GM12801 (cell line): Measurements from ENCODE around the gene FFAR4.

Experiments
- TF ChIP-seq, protein P1 (sequence below): IDR thresholded peaks from one replicate; pipeline ENCODE4 v1.5.1; 2011; ENCODE audit warnings: control low read depth; ENCODE audit not compliant: insufficient read length; ENCODE audit errors: extremely low read depth

Gene FFAR4

DNA sequence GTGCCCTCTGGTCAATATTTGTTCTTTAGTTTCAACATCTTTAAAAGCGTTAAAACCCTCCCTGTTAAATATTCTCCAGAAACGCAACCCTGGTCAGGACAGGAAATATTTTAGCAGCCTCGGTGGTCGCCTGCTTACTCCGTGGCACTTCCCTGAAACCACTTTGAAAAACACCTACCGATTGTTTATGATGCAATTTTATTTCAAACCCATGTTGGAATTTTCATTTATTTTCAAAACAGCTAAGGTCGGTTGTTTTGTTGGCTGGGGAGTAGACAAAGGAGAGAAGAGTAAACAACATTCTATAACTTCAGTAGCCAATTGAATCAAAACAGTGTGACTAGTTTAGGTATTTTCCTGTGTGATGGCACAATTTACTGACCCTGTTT, 35.3 kb downstream of the FFAR4 start:
- TF ChIP-seq, protein P1, sequence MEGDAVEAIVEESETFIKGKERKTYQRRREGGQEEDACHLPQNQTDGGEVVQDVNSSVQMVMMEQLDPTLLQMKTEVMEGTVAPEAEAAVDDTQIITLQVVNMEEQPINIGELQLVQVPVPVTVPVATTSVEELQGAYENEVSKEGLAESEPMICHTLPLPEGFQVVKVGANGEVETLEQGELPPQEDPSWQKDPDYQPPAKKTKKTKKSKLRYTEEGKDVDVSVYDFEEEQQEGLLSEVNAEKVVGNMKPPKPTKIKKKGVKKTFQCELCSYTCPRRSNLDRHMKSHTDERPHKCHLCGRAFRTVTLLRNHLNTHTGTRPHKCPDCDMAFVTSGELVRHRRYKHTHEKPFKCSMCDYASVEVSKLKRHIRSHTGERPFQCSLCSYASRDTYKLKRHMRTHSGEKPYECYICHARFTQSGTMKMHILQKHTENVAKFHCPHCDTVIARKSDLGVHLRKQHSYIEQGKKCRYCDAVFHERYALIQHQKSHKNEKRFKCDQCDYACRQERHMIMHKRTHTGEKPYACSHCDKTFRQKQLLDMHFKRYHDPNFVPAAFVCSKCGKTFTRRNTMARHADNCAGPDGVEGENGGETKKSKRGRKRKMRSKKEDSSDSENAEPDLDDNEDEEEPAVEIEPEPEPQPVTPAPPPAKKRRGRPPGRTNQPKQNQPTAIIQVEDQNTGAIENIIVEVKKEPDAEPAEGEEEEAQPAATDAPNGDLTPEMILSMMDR, result no peak

GRCh38 chr10:93603023-93603422, 36.6 kb downstream of the FFAR4 start:
- TF ChIP-seq, protein P1, result no peak

GRCh38 chr10:93604146-93604545, 37.7 kb downstream of the FFAR4 start:
- TF ChIP-seq, protein P1, result no peak

- TF ChIP-seq, protein P1, result no peak
Measured at GRCh38 chr10:93608421-93608820, 42.0 kb downstream of the FFAR4 start.

GRCh38 chr10:93612311-93612710, 45.8 kb downstream of the FFAR4 start, which contains the start of gene PDE6C:
Gene PDE6C (plus strand): TSS chr10:93612537. CDS start chr10:93612726, 189 bp downstream.
- TF ChIP-seq, protein P1, result no peak

DNA sequence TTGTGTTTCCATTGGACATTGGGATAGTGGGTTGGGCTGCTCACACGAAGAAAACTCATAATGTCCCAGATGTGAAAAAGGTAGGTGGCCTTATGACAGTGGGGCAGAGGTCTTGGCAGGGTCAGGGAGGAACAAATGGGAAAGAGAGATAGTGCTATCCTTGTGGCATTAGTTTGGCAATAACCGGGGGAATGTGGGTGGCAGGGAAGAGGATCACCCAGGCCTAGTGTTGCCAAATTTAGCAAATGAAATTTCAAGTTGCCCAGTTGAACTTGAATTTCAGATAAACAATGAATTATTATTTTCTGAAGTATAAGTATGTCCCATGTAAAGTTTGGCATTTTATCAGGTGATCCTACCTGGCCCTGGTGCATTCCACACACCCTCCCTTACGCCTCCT, 46.7 kb downstream of the FFAR4 start:
- TF ChIP-seq, protein P1, result no peak

DNA sequence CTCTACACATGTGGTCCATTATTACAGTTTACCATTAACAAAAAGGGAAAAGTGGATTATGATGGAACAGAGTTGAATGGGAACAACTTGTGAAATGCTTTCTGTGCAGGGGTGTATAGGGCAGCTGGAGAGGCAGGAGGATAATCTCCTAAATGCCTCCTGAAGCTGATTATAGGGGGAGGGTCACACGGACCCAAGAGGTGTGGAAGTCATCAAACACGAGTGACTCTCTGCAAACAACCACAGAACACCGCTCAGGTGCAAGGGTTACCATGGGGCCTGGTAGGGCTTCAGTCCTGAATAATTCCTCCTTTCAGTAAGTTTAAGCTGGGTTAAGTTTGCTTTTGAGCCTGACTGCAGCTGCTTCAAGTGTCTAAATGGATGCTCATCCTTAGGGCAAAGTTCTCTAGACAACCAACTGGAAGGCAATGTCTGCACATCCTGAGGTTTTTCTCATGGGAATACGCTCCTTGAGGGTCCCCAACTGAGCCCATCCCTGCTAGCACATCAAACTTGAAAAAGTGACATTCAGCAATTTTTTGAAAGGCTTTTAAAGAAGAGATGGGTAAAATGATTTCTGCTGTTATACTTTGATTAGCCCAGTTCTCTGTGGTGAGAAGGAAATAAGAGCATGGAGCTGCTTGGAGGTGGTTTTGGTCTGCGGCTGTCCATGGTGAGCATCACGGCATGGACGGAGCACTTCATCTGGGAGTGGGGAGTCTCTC, 47.8 kb downstream of the FFAR4 start:
- TF ChIP-seq, protein P1, result no peak
